GM19395 (cell line): ENCODE measurements around the gene NDUFB1.

ENCODE experiments used
- ATAC-seq: cut with Tn5 transposase; IDR thresholded peaks from one replicate; pipeline ENCODE4 v1.9.1; 2021; ENCODE audit warnings: mild to moderate bottlenecking, moderate library complexity; ENCODE audit not compliant: unreplicated experiment

Gene NDUFB1

GRCh38 chr14:92121670-92122350 lies at the start of gene NDUFB1, which contains the start of gene CPSF2:
TSS of gene NDUFB1 (minus strand) at chr14:92121706. CDS start at chr14:92117637, 4,069 bp downstream.
TSS of gene CPSF2 (plus strand) at chr14:92121969. CDS start at chr14:92130985, 9,016 bp downstream.
- ATAC-seq: peak; percentile 90

- no peak for ATAC-seq
Measured at GRCh38 chr14:92164958-92165357, 43.5 kb upstream of the NDUFB1 start.

GRCh38 chr14:92161521-92161920 lies 40.0 kb upstream of the NDUFB1 start:
- ATAC-seq: no peak

- ATAC-seq: no peak
Measured at GRCh38 chr14:92160619-92161018, 39.1 kb upstream of the NDUFB1 start.

GRCh38 chr14:92154283-92154942 lies 32.9 kb upstream of the NDUFB1 start:
- ATAC-seq: no peak

GRCh38 chr14:92153581-92153980 lies 32.1 kb upstream of the NDUFB1 start:
- ATAC-seq: no peak

GRCh38 chr14:92144708-92145107 lies 23.2 kb upstream of the NDUFB1 start:
- no peak for ATAC-seq

- ATAC-seq: no peak
Measured at GRCh38 chr14:92143962-92144361, 22.5 kb upstream of the NDUFB1 start.

- ATAC-seq: no peak
Measured at GRCh38 chr14:92143309-92143708, 21.8 kb upstream of the NDUFB1 start.

- no peak for ATAC-seq
Measured at GRCh38 chr14:92135269-92135668, 13.8 kb upstream of the NDUFB1 start.

GRCh38 chr14:92134456-92134855 lies 12.9 kb upstream of the NDUFB1 start:
- no peak for ATAC-seq

- no peak for ATAC-seq
Measured at GRCh38 chr14:92122761-92123160, 1.3 kb upstream of the NDUFB1 start.

GRCh38 chr14:92122351-92122677 lies 808 bp upstream of the NDUFB1 start:
- peak; percentile 13 for ATAC-seq

- ATAC-seq: peak; percentile 28
Measured at GRCh38 chr14:92121207-92121669, 268 bp downstream of the NDUFB1 start.

- no peak for ATAC-seq
Measured at GRCh38 chr14:92109490-92109889, 12.0 kb downstream of the NDUFB1 start.

- no peak for ATAC-seq
Measured at GRCh38 chr14:92108345-92109254, 12.9 kb downstream of the NDUFB1 start.

GRCh38 chr14:92106143-92106926 lies 15.2 kb downstream of the NDUFB1 start, which contains the start of gene ATXN3:
TSS of gene ATXN3 (minus strand) at chr14:92106582. CDS start at chr14:92106552, 30 bp downstream.
- peak; percentile 88 for ATAC-seq

- ATAC-seq: peak; percentile 16
Measured at GRCh38 chr14:92105893-92106142, 15.7 kb downstream of the NDUFB1 start.

- peak; percentile 1 for ATAC-seq
Measured at GRCh38 chr14:92105073-92105892, 16.2 kb downstream of the NDUFB1 start.
